Measurements from ENCODE around the gene CDC25C. TPM values are rescaled to one million over a fixed set of nuclear protein-coding genes. Genes with fewer than 3 reads are reported as not detected.

CDC25C gene
- total RNA-seq, 1 experiment from 2014 or later, result 14.7 TPM

GRCh38 chr5:138369706-138370105 lies 38.1 kb upstream of the CDC25C start:
- Histone ChIP-seq H2AFZ (ENCODE audit: low read length) (no peak overlapping the region), H3K36me3 (ENCODE audit: low read depth, low read length) (no peaks in the 10 kb centered on the region), H3F3A (ENCODE audit: low read length, unreplicated experiment) (no peaks in the 10 kb centered on the region), H4K20me1 (ENCODE audit: low read length) (no peaks in the 10 kb centered on the region), H3K4me3 (ENCODE audit: low read length) (no peak overlapping the region), H3K27ac (ENCODE audit: low read length) (no peak overlapping the region), H3K9ac (ENCODE audit: low read length) (no peak overlapping the region), H3K27me3 (ENCODE audit: low read length) (no peaks in the 10 kb centered on the region), H3K9me2 (replicated peaks; ENCODE audit: low read length) (no peaks in the 10 kb centered on the region), H3K4me1 (ENCODE audit: insufficient read depth, low read length) (no peaks in the 10 kb centered on the region), H3K79me2 (ENCODE audit: low read length) (peaks cover 66% of the 10 kb centered on the region), H3K9me3 (ENCODE audit: low read length) (no peaks in the 10 kb centered on the region), H3K4me2 (ENCODE audit: low read length) (no peak overlapping the region)
- POLR2A ChIA-PET (ENCODE audit: unreplicated experiment), result no interaction called here
- DNase-seq (no peak), ATAC-seq (no peak)
- TF ChIP-seq CTCF (conservative IDR thresholded peaks at IDR 0.05; ENCODE audit: low read depth, low read length) (no peak), EZH2phosphoT487 (IDR thresholded peaks at IDR 0.05; ENCODE audit: borderline replicate concordance, low read length) (no peak), EZH2 (IDR thresholded peaks at IDR 0.05; ENCODE audit: low read length, unreplicated experiment) (no peak)
- intact Hi-C loops (cut with micrococcal nuclease), result no loop called here
- BruUV-seq (replicated peaks), result no TSS peak
- CTCF ChIA-PET, result no interaction called here

GRCh38 chr5:138369261-138369660 lies 37.7 kb upstream of the CDC25C start:
- POLR2A ChIA-PET (ENCODE audit: unreplicated experiment), result no interaction called here
- Histone ChIP-seq H3K4me2 (ENCODE audit: low read length) (no peak overlapping the region), H3K79me2 (ENCODE audit: low read length) (peaks cover 71% of the 10 kb centered on the region), H3K9me3 (ENCODE audit: low read length) (no peaks in the 10 kb centered on the region), H3K4me1 (ENCODE audit: insufficient read depth, low read length) (no peaks in the 10 kb centered on the region), H3K36me3 (ENCODE audit: low read depth, low read length) (no peaks in the 10 kb centered on the region), H4K20me1 (ENCODE audit: low read length) (no peaks in the 10 kb centered on the region), H3F3A (ENCODE audit: low read length, unreplicated experiment) (no peaks in the 10 kb centered on the region), H3K27ac (ENCODE audit: low read length) (no peak overlapping the region), H3K27me3 (ENCODE audit: low read length) (no peaks in the 10 kb centered on the region), H3K9ac (ENCODE audit: low read length) (no peak overlapping the region), H2AFZ (ENCODE audit: low read length) (no peak overlapping the region), H3K9me2 (replicated peaks; ENCODE audit: low read length) (no peaks in the 10 kb centered on the region), H3K4me3 (ENCODE audit: low read length) (no peak overlapping the region)
- DNase-seq (no peak), ATAC-seq (no peak)
- CTCF ChIA-PET, result no interaction called here
- no TSS peak for BruUV-seq (replicated peaks)
- intact Hi-C loops (cut with micrococcal nuclease), result no loop called here
- TF ChIP-seq EZH2phosphoT487 (IDR thresholded peaks at IDR 0.05; ENCODE audit: borderline replicate concordance, low read length) (no peak), EZH2 (IDR thresholded peaks at IDR 0.05; ENCODE audit: low read length, unreplicated experiment) (no peak), CTCF (conservative IDR thresholded peaks at IDR 0.05; ENCODE audit: low read depth, low read length) (no peak)

- DNase-seq (no peak), ATAC-seq (no peak)
- H2AFZ ChIP-seq (ENCODE audit: low read length), result no peak overlapping the region
- no TSS peak for BruUV-seq (replicated peaks)
- intact Hi-C loops (cut with micrococcal nuclease), result no loop called here
- H4K20me1 ChIP-seq (ENCODE audit: low read length), result no peaks in the 10 kb centered on the region
- H3K9me3 ChIP-seq (ENCODE audit: low read length), result no peaks in the 10 kb centered on the region
- no peaks in the 10 kb centered on the region for H3F3A ChIP-seq (ENCODE audit: low read length, unreplicated experiment)
- H3K9ac ChIP-seq (ENCODE audit: low read length), result no peak overlapping the region
- H3K27me3 ChIP-seq (ENCODE audit: low read length), result no peaks in the 10 kb centered on the region
- no peak overlapping the region for H3K4me3 ChIP-seq (ENCODE audit: low read length)
- no peaks in the 10 kb centered on the region for H3K9me2 ChIP-seq (replicated peaks; ENCODE audit: low read length)
- no peaks in the 10 kb centered on the region for H3K36me3 ChIP-seq (ENCODE audit: low read depth, low read length)
- no peak overlapping the region for H3K4me2 ChIP-seq (ENCODE audit: low read length)
- CTCF ChIA-PET, result no interaction called here
- H3K4me1 ChIP-seq (ENCODE audit: insufficient read depth, low read length), result no peaks in the 10 kb centered on the region
- TF ChIP-seq EZH2 (IDR thresholded peaks at IDR 0.05; ENCODE audit: low read length, unreplicated experiment), result no peak
- no peak for TF ChIP-seq CTCF (conservative IDR thresholded peaks at IDR 0.05; ENCODE audit: low read depth, low read length)
- TF ChIP-seq EZH2phosphoT487 (IDR thresholded peaks at IDR 0.05; ENCODE audit: borderline replicate concordance, low read length), result no peak
- H3K79me2 ChIP-seq (ENCODE audit: low read length), result peaks cover 82% of the 10 kb centered on the region
- POLR2A ChIA-PET (ENCODE audit: unreplicated experiment), result no interaction called here
- H3K27ac ChIP-seq (ENCODE audit: low read length), result no peak overlapping the region
These were observed 35.2 kb upstream of the CDC25C start for GRCh38 chr5:138366632-138367382.

All from PC-3 (cell line).